SK-N-SH treated with all-trans-retinoic acid at 6 μM for 48 hours (cell line): Measurements from ENCODE around the gene CXCR6.

Experiments used
- ISL1 ChIP-seq: fragments of 250-450 bp; sonication (Bioruptor Pico); IDR thresholded peaks from 2 replicates; pipeline ENCODE4 v2.1.2; 2022; ENCODE audit warnings: mild to moderate bottlenecking, moderate library complexity
- RARB ChIP-seq: fragments of 250-450 bp; sonication (Bioruptor Pico); IDR thresholded peaks from 2 replicates; pipeline ENCODE4 v1.8.0; 2021; ENCODE audit warnings: mild to moderate bottlenecking, moderate library complexity
- TF ChIP-seq, protein P1 (sequence below): fragments of 250-450 bp; sonication (Bioruptor Pico); IDR thresholded peaks from 2 replicates; pipeline ENCODE4 v1.8.0; 2020; ENCODE audit warnings: mild to moderate bottlenecking, moderate library complexity, borderline replicate concordance
- TF ChIP-seq, protein P2 (sequence below): fragments of 250-450 bp; sonication (Bioruptor Pico); IDR thresholded peaks from 2 replicates; pipeline ENCODE4 v1.5.1; 2020; ENCODE audit warnings: low read depth, mild to moderate bottlenecking, moderate library complexity
- TF ChIP-seq, protein P3 (sequence below): fragments of 250-450 bp; sonication (Bioruptor Pico); IDR thresholded peaks from 2 replicates; pipeline ENCODE4 v1.5.0; 2020; ENCODE audit warnings: mild to moderate bottlenecking, moderate library complexity

DNA sequence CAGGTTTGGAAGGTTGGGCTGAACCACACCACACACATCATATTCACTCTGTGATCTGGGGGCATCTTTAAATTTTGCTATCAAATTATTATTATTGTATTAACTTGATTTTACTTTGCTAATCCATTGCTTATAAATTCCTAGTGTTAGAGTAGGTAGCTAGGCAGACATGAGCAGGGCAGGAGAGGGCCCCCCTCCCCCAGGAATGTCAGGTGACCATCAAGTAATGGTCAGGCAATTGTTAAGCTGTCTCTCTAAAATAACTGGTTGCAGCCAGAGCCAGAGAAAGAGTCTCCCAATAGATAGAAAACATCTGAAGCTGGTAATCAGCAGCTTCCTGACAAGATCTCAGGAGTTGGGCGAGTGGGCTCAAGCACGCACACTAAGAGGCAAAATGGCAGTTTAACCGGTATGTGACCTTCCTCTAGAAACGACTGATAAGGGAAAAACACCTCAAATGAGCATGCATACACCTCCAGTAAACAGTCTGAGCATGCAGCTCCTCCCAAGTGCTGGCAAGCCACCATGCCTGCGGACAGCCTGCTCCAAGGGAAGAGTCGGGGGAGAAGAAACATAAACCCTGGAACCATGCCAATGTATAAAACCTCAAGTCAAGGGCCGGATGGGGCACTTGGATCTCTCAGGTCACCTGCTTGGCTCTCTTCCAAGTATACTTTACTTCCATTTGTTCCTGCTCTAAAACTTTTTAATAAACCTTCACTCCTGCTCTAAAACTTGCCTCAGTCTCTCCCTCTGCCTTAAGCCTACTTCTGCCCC, 3.1 kb upstream of the CXCR6 start:
- TF ChIP-seq RARB: no peak
- TF ChIP-seq, protein P1, sequence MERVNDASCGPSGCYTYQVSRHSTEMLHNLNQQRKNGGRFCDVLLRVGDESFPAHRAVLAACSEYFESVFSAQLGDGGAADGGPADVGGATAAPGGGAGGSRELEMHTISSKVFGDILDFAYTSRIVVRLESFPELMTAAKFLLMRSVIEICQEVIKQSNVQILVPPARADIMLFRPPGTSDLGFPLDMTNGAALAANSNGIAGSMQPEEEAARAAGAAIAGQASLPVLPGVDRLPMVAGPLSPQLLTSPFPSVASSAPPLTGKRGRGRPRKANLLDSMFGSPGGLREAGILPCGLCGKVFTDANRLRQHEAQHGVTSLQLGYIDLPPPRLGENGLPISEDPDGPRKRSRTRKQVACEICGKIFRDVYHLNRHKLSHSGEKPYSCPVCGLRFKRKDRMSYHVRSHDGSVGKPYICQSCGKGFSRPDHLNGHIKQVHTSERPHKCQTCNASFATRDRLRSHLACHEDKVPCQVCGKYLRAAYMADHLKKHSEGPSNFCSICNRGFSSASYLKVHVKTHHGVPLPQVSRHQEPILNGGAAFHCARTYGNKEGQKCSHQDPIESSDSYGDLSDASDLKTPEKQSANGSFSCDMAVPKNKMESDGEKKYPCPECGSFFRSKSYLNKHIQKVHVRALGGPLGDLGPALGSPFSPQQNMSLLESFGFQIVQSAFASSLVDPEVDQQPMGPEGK (CRISPR knock-in tag): no peak
- TF ChIP-seq ISL1: no peak
- TF ChIP-seq, protein P2, sequence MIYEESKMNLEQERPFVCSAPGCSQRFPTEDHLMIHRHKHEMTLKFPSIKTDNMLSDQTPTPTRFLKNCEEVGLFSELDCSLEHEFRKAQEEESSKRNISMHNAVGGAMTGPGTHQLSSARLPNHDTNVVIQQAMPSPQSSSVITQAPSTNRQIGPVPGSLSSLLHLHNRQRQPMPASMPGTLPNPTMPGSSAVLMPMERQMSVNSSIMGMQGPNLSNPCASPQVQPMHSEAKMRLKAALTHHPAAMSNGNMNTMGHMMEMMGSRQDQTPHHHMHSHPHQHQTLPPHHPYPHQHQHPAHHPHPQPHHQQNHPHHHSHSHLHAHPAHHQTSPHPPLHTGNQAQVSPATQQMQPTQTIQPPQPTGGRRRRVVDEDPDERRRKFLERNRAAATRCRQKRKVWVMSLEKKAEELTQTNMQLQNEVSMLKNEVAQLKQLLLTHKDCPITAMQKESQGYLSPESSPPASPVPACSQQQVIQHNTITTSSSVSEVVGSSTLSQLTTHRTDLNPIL (CRISPR knock-in tag): no peak
- TF ChIP-seq, protein P3, sequence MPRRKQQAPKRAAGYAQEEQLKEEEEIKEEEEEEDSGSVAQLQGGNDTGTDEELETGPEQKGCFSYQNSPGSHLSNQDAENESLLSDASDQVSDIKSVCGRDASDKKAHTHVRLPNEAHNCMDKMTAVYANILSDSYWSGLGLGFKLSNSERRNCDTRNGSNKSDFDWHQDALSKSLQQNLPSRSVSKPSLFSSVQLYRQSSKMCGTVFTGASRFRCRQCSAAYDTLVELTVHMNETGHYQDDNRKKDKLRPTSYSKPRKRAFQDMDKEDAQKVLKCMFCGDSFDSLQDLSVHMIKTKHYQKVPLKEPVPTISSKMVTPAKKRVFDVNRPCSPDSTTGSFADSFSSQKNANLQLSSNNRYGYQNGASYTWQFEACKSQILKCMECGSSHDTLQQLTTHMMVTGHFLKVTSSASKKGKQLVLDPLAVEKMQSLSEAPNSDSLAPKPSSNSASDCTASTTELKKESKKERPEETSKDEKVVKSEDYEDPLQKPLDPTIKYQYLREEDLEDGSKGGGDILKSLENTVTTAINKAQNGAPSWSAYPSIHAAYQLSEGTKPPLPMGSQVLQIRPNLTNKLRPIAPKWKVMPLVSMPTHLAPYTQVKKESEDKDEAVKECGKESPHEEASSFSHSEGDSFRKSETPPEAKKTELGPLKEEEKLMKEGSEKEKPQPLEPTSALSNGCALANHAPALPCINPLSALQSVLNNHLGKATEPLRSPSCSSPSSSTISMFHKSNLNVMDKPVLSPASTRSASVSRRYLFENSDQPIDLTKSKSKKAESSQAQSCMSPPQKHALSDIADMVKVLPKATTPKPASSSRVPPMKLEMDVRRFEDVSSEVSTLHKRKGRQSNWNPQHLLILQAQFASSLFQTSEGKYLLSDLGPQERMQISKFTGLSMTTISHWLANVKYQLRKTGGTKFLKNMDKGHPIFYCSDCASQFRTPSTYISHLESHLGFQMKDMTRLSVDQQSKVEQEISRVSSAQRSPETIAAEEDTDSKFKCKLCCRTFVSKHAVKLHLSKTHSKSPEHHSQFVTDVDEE (CRISPR knock-in tag): no peak
